ENCODE data around the gene SPAG9.

- TF ChIP-seq, protein P1, sequence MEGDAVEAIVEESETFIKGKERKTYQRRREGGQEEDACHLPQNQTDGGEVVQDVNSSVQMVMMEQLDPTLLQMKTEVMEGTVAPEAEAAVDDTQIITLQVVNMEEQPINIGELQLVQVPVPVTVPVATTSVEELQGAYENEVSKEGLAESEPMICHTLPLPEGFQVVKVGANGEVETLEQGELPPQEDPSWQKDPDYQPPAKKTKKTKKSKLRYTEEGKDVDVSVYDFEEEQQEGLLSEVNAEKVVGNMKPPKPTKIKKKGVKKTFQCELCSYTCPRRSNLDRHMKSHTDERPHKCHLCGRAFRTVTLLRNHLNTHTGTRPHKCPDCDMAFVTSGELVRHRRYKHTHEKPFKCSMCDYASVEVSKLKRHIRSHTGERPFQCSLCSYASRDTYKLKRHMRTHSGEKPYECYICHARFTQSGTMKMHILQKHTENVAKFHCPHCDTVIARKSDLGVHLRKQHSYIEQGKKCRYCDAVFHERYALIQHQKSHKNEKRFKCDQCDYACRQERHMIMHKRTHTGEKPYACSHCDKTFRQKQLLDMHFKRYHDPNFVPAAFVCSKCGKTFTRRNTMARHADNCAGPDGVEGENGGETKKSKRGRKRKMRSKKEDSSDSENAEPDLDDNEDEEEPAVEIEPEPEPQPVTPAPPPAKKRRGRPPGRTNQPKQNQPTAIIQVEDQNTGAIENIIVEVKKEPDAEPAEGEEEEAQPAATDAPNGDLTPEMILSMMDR (conservative IDR thresholded peaks at IDR 0.05; ENCODE audit: low read depth, low read length): no peak
- TF ChIP-seq EZH2phosphoT487 (IDR thresholded peaks at IDR 0.05; ENCODE audit: borderline replicate concordance, low read length): no peak
- TF ChIP-seq EZH2 (IDR thresholded peaks at IDR 0.05; ENCODE audit: low read length, unreplicated experiment): no peak
Observed at GRCh38 chr17:51078009-51078592, 42.6 kb downstream of the SPAG9 start.
